ENCODE measurements around the gene ABI3BP. TPM values are rescaled to one million over a fixed set of nuclear protein-coding genes. Genes with fewer than 3 reads are reported as not detected.
"Not testable (repeated sequence)": the region's sequence is repeated elsewhere in the genome, so short reads cannot be mapped to it uniquely, and the experiment has no call there.

The ABI3BP gene
- total and polyA plus RNA-seq, 4 donors: 1.9 to 4.2 (median 2.4) TPM

DNA sequence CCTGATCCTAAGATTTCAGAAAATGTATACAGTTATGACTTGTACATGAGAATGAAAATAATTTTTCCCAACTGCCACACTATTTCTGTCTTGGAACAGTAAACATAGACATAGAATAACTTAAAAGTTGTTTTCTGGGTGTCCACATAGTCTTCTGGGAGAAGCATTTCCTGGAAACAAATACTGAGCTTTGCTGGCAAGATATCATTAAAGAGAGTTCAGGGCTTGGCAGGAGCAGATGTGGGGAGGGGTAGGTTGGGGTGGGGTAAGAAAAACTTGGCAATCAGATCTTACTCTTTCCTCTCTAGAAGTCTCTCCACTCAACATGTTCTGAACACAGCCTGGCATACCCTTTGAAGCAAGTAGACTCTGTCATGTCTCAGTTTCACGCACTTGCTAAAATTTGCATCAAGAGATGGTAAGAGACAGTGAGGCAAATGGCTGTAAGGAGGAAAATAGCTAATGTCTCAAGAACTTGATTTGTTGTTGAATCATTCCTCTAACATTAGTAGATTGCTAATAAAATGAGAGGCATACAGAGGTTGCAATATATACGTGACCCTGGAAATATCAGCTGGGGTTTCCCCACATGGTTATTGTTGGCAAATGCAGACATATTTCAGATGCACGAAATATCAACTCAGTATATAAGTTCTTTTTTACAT, 27.3 kb upstream of the ABI3BP start:
- Histone ChIP-seq H3K4me1 (ENCODE audit: control insufficient read depth in 4 of 4, insufficient read depth in 4 of 4, low read length in 3 of 4) (no peaks in the 10 kb centered on the region), H3K9ac (ENCODE audit: low read depth in 1 of 2, low read length in 2 of 2) (no peak overlapping the region), H3K9me3 (ENCODE audit: control insufficient read depth in 4 of 4, low read length in 3 of 4) (no peaks in the 10 kb centered on the region), H3K27me3 (ENCODE audit: control insufficient read depth in 4 of 4, insufficient read depth in 4 of 4, low read length in 3 of 4) (no peaks in the 10 kb centered on the region), H3K27ac (ENCODE audit: low read depth in 1 of 2, low read length in 2 of 2) (no peak overlapping the region), H3K4me3 (ENCODE audit: low read depth in 1 of 3, low read length in 3 of 3) (no peak overlapping the region), H3K36me3 (ENCODE audit: control insufficient read depth in 4 of 4, insufficient read depth in 3 of 4, low read depth in 1 of 4, low read length in 3 of 4) (no peaks in the 10 kb centered on the region)
- 76% methylated on average over 3 of the region's 3 CpGs for WGBS
- no peak for DNase-seq (ENCODE audit: low spot score)
- TF ChIP-seq FOXA2 (IDR thresholded peaks at IDR 0.05): no peak

GRCh38 chr3:101017017-101017416, 23.8 kb upstream of the ABI3BP start:
- Histone ChIP-seq H3K4me1 (ENCODE audit: control insufficient read depth in 4 of 4, insufficient read depth in 4 of 4, low read length in 3 of 4) (no peaks in the 10 kb centered on the region), H3K27me3 (ENCODE audit: control insufficient read depth in 4 of 4, insufficient read depth in 4 of 4, low read length in 3 of 4) (no peaks in the 10 kb centered on the region), H3K9ac (ENCODE audit: low read depth in 1 of 2, low read length in 2 of 2) (no peak overlapping the region), H3K27ac (ENCODE audit: low read depth in 1 of 2, low read length in 2 of 2) (no peak overlapping the region), H3K9me3 (ENCODE audit: control insufficient read depth in 4 of 4, low read length in 3 of 4) (no peaks in the 10 kb centered on the region), H3K36me3 (ENCODE audit: control insufficient read depth in 4 of 4, insufficient read depth in 3 of 4, low read depth in 1 of 4, low read length in 3 of 4) (no peaks in the 10 kb centered on the region), H3K4me3 (ENCODE audit: low read depth in 1 of 3, low read length in 3 of 3) (no peak overlapping the region)
- 67% methylated on average over 1 of the region's 1 CpG for WGBS
- TF ChIP-seq NR2F2 (IDR thresholded peaks at IDR 0.05) (no peak), FOXA2 (IDR thresholded peaks at IDR 0.05) (no peak), HNF4A (conservative IDR thresholded peaks at IDR 0.05) (no peak), SP1 (IDR thresholded peaks at IDR 0.05) (no peak), JUND (IDR thresholded peaks at IDR 0.05) (no peak), FOXA1 (IDR thresholded peaks at IDR 0.05) (no peak), TAF1 (conservative IDR thresholded peaks at IDR 0.05) (no peak), ATF3 (IDR thresholded peaks at IDR 0.05) (no peak), RAD21 (IDR thresholded peaks at IDR 0.05) (no peak), EGR1 (IDR thresholded peaks at IDR 0.05; ENCODE audit: low read depth in 2 of 2) (no peak), YY1 (IDR thresholded peaks at IDR 0.05) (no peak), GABPA (IDR thresholded peaks at IDR 0.05 in 1 of 2, conservative IDR thresholded peaks at IDR 0.05 in 1 of 2) (no peak), HNF4G (IDR thresholded peaks at IDR 0.05) (no peak), RXRA (IDR thresholded peaks at IDR 0.05) (no peak)
- TF ChIP-seq, protein P1, sequence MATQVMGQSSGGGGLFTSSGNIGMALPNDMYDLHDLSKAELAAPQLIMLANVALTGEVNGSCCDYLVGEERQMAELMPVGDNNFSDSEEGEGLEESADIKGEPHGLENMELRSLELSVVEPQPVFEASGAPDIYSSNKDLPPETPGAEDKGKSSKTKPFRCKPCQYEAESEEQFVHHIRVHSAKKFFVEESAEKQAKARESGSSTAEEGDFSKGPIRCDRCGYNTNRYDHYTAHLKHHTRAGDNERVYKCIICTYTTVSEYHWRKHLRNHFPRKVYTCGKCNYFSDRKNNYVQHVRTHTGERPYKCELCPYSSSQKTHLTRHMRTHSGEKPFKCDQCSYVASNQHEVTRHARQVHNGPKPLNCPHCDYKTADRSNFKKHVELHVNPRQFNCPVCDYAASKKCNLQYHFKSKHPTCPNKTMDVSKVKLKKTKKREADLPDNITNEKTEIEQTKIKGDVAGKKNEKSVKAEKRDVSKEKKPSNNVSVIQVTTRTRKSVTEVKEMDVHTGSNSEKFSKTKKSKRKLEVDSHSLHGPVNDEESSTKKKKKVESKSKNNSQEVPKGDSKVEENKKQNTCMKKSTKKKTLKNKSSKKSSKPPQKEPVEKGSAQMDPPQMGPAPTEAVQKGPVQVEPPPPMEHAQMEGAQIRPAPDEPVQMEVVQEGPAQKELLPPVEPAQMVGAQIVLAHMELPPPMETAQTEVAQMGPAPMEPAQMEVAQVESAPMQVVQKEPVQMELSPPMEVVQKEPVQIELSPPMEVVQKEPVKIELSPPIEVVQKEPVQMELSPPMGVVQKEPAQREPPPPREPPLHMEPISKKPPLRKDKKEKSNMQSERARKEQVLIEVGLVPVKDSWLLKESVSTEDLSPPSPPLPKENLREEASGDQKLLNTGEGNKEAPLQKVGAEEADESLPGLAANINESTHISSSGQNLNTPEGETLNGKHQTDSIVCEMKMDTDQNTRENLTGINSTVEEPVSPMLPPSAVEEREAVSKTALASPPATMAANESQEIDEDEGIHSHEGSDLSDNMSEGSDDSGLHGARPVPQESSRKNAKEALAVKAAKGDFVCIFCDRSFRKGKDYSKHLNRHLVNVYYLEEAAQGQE (IDR thresholded peaks at IDR 0.05): no peak
- TF ChIP-seq, protein P2, sequence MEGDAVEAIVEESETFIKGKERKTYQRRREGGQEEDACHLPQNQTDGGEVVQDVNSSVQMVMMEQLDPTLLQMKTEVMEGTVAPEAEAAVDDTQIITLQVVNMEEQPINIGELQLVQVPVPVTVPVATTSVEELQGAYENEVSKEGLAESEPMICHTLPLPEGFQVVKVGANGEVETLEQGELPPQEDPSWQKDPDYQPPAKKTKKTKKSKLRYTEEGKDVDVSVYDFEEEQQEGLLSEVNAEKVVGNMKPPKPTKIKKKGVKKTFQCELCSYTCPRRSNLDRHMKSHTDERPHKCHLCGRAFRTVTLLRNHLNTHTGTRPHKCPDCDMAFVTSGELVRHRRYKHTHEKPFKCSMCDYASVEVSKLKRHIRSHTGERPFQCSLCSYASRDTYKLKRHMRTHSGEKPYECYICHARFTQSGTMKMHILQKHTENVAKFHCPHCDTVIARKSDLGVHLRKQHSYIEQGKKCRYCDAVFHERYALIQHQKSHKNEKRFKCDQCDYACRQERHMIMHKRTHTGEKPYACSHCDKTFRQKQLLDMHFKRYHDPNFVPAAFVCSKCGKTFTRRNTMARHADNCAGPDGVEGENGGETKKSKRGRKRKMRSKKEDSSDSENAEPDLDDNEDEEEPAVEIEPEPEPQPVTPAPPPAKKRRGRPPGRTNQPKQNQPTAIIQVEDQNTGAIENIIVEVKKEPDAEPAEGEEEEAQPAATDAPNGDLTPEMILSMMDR (IDR thresholded peaks at IDR 0.05; ENCODE audit: low read depth, low read length, missing input control): no peak
- TF ChIP-seq, protein P3, sequence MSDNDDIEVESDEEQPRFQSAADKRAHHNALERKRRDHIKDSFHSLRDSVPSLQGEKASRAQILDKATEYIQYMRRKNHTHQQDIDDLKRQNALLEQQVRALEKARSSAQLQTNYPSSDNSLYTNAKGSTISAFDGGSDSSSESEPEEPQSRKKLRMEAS (IDR thresholded peaks at IDR 0.05): no peak
- TF ChIP-seq, protein P4, sequence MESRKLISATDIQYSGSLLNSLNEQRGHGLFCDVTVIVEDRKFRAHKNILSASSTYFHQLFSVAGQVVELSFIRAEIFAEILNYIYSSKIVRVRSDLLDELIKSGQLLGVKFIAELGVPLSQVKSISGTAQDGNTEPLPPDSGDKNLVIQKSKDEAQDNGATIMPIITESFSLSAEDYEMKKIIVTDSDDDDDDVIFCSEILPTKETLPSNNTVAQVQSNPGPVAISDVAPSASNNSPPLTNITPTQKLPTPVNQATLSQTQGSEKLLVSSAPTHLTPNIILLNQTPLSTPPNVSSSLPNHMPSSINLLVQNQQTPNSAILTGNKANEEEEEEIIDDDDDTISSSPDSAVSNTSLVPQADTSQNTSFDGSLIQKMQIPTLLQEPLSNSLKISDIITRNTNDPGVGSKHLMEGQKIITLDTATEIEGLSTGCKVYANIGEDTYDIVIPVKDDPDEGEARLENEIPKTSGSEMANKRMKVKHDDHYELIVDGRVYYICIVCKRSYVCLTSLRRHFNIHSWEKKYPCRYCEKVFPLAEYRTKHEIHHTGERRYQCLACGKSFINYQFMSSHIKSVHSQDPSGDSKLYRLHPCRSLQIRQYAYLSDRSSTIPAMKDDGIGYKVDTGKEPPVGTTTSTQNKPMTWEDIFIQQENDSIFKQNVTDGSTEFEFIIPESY (IDR thresholded peaks at IDR 0.05): no peak
- DNase-seq (ENCODE audit: low spot score): no peak

DNA sequence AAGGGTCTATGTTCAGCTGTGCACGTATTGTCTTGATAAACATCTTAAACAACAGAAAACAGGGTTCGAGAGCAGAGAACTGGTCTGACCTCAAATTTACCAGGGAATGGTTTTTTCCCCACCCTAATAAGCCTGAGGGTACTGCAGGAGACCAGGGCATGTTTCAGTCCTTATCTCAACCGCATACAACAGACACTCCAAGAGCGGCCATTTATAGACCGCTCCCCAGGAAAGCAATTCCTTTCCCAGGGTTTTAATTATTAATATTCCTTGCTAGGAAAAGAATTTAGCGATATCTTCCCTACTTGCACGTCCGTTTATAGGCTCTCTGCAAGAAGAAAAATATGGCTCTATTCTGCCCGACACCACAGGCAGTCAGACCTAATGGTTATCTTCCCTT, 19.1 kb upstream of the ABI3BP start:
- not testable (repeated sequence) for H3K4me3 ChIP-seq (ENCODE audit: low read depth in 1 of 3, low read length in 3 of 3); H3K9ac ChIP-seq (ENCODE audit: low read depth in 1 of 2, low read length in 2 of 2); H3K9me3 ChIP-seq (ENCODE audit: control insufficient read depth in 4 of 4, low read length in 3 of 4); H3K27me3 ChIP-seq (ENCODE audit: control insufficient read depth in 4 of 4, insufficient read depth in 4 of 4, low read length in 3 of 4); H3K27ac ChIP-seq (ENCODE audit: low read depth in 1 of 2, low read length in 2 of 2); H3K4me1 ChIP-seq (ENCODE audit: control insufficient read depth in 4 of 4, insufficient read depth in 4 of 4, low read length in 3 of 4); H3K36me3 ChIP-seq (ENCODE audit: control insufficient read depth in 4 of 4, insufficient read depth in 3 of 4, low read depth in 1 of 4, low read length in 3 of 4); DNase-seq (ENCODE audit: low spot score)
- WGBS: 90% methylated on average over 9 of the region's 9 CpGs
